ENCODE data around the gene SLC25A29. TPM values are rescaled to one million over a fixed set of nuclear protein-coding genes. Genes with fewer than 3 reads are reported as not detected.

Gene SLC25A29
- polyA plus RNA-seq, 1 donor: 45.0 TPM

Other genes with a start within 250 kb of the SLC25A29 start
- gene EVL, start 241.0 kb downstream of the SLC25A29 start, polyA plus RNA-seq (ENCODE audit: insufficient read length): 67.6 TPM
- 0.63 TPM for gene DEGS2, start 146.8 kb downstream of the SLC25A29 start, polyA plus RNA-seq (ENCODE audit: insufficient read length)
- 72.2 TPM for gene YY1, start 67.3 kb downstream of the SLC25A29 start, polyA plus RNA-seq (ENCODE audit: insufficient read length)
- gene SLC25A47, start 16.9 kb upstream of the SLC25A29 start, polyA plus RNA-seq (ENCODE audit: insufficient read length): not detected
- gene WDR25, start 70.0 kb upstream of the SLC25A29 start, polyA plus RNA-seq (ENCODE audit: insufficient read length): 7.9 TPM